DOHH2 (cell line): ENCODE measurements around the gene MAPK8IP1.

Experiments
- CTCF ChIP-seq: fragments of 200-600 bp; sonication (generic); IDR thresholded peaks from one replicate; pipeline ENCODE4 v1.5.1; 2014; ENCODE audit warnings: antibody characterized with exemption, mild to moderate bottlenecking, low read depth, low read length; ENCODE audit not compliant: poor library complexity, severe bottlenecking
- EZH2phosphoT487 ChIP-seq: fragments of 200-600 bp; sonication (generic); IDR thresholded peaks from 2 replicates; pipeline ENCODE4 v1.6.1; 2017; ENCODE audit warnings: borderline replicate concordance, mild to moderate bottlenecking, antibody characterized with exemption, low read length, moderate library complexity, mixed read lengths

- TF ChIP-seq CTCF (no peak), EZH2phosphoT487 (no peak)
Measured at GRCh38 chr11:45895553-45896259, 10.3 kb downstream of the MAPK8IP1 start.
